Measurements from ENCODE around the gene PALS1. TPM values are rescaled to one million over a fixed set of nuclear protein-coding genes. Genes with fewer than 3 reads are reported as not detected.

The PALS1 gene
- total RNA-seq, 6 experiments from 2014 or later, result 9.7 to 15.7 (median 14.7) TPM

DNA sequence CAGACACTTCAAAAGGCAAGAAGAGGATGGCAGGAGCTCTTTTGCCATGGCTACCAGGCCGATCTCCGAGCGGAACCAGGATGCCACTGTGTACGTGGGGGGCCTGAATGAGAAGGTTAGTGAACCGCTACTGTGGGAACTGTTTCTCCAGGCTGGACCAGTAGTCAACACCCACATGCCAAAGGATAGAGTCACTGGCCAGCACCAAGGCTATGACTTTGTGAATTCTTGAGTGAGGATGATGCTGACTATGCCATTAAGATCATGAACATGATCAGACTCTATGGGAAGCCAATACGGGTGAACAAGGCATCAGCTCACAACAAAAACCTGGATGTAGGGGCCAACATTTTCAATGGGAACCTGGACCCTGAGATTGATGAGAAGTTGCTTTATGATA lies 42.2 kb upstream of the PALS1 start:
- Histone ChIP-seq H3K4me1 (no peaks in the 10 kb centered on the region), H3K4me3 (no peak overlapping the region), H3K36me3 (no peaks in the 10 kb centered on the region), H3K27ac (no peak overlapping the region), H3K27me3 (no peaks in the 10 kb centered on the region), H3K9me3 (no peaks in the 10 kb centered on the region)
- TF ChIP-seq POLR2A (IDR thresholded peaks at IDR 0.05) (no peak), CTCF (IDR thresholded peaks at IDR 0.05) (no peak)
- DNase-seq, result no peak
- intact Hi-C loops (cut with DNase I), result no loop called here
- ATAC-seq, result no peak
- no CpG with 5 or more reads among the region's 6 CpGs for WGBS (ENCODE audit: insufficient coverage, low coverage, low lambda C conversion rate, missing lambda C conversion rate)

DNA sequence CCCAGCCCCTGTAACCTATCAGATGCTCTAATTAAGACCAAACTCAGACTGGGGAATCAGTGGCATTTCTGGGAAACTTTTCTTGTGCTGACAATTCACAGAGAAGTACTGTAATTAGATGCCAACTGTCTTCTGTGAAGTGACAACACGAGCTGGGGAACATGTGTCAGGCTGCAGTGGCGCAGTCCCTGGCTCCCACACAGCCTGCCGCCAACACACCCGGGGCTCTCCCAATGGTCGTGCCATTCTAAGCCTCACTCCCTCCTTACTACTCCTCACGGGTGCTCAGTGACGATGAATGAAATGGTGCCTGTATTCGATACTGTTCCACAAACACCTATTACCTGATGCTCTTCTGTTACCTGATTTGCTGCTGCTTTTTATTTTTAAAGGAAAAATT lies 33.4 kb upstream of the PALS1 start:
- ATAC-seq (no peak), DNase-seq (no peak)
- Histone ChIP-seq H3K9me3 (no peaks in the 10 kb centered on the region), H3K4me1 (no peaks in the 10 kb centered on the region), H3K27me3 (no peaks in the 10 kb centered on the region), H3K36me3 (no peaks in the 10 kb centered on the region), H3K4me3 (no peak overlapping the region), H3K27ac (no peak overlapping the region)
- WGBS (ENCODE audit: insufficient coverage, low coverage, low lambda C conversion rate, missing lambda C conversion rate), result 90% methylated on average over 4 of the region's 8 CpGs
- intact Hi-C loops (cut with DNase I), result no loop called here
- no peak for TF ChIP-seq POLR2A (IDR thresholded peaks at IDR 0.05)
- no peak for TF ChIP-seq CTCF (IDR thresholded peaks at IDR 0.05)

DNA sequence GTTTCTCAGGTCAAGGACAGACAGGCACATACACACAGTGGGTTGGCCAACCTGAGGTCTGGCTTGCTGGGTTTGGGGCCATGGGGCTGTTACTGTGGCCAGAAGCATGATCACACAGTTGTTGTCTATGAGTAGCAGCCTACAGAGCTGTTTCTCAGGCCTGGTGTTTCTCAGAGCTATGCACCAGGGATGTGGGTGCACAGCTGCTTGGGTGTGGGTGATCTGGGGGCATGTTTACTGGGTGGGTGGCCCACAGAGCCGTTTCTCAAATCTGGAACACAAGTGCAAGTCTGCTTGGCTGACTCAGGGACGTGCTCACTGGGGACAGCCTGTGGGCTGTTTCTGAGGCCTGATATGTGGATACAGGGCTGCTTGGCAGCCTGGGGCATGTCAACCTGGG lies 23.1 kb upstream of the PALS1 start:
- no peaks in the 10 kb centered on the region for H3K4me1 ChIP-seq
- no peak overlapping the region for H3K4me3 ChIP-seq
- DNase-seq, result no peak
- H3K27me3 ChIP-seq, result no peaks in the 10 kb centered on the region
- no peaks in the 10 kb centered on the region for H3K36me3 ChIP-seq
- TF ChIP-seq POLR2A (IDR thresholded peaks at IDR 0.05), result no peak
- no peak for TF ChIP-seq CTCF (IDR thresholded peaks at IDR 0.05)
- H3K9me3 ChIP-seq, result no peaks in the 10 kb centered on the region
- intact Hi-C loops (cut with DNase I), result no loop called here
- no CpG with 5 or more reads among the region's 2 CpGs for WGBS (ENCODE audit: insufficient coverage, low coverage, low lambda C conversion rate, missing lambda C conversion rate)
- H3K27ac ChIP-seq, result no peak overlapping the region
- no peak for ATAC-seq

DNA sequence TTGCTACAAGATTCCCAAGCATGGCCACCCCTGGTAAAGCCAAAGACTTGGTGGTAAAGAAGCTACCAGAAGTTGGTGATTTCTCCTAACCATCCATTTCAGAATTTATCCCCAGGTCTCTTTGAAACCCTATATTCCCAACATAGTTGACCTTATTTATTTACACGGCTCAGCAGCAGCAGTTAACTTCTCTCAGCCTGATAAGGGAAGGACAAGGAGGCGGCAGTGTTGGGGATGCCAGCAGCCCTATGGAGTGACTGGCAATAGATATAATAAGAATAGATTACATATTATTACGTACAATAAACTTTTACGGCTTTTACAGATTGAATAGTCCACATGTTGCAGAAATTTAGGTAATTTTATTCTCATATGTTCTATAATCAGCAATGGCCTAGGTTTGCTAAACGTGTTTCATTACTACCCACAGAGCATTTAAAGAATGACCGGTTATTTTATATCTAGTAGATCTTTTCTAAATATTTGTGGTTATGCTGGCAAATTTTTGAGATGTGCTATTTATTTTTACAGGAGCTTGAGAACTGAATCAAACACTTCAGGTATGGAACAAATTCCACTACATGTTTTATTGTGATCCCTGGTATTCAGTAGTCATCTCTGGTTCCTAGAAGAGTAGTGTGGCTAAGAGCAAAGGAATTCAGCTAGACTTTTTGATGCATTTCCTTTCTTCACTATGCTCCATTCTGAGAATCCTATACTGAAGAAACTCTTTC lies 19.8 kb upstream of the PALS1 start:
- 96% methylated on average over 6 of the region's 6 CpGs for WGBS (ENCODE audit: insufficient coverage, low coverage, low lambda C conversion rate, missing lambda C conversion rate)
- intact Hi-C loops (cut with DNase I), result no loop called here
- Histone ChIP-seq H3K27me3 (no peaks in the 10 kb centered on the region), H3K4me1 (no peaks in the 10 kb centered on the region), H3K9me3 (no peaks in the 10 kb centered on the region), H3K27ac (no peak overlapping the region), H3K36me3 (no peaks in the 10 kb centered on the region), H3K4me3 (no peak overlapping the region)
- no peak for DNase-seq
- ATAC-seq, result no peak
- TF ChIP-seq POLR2A (IDR thresholded peaks at IDR 0.05), result no peak

DNA sequence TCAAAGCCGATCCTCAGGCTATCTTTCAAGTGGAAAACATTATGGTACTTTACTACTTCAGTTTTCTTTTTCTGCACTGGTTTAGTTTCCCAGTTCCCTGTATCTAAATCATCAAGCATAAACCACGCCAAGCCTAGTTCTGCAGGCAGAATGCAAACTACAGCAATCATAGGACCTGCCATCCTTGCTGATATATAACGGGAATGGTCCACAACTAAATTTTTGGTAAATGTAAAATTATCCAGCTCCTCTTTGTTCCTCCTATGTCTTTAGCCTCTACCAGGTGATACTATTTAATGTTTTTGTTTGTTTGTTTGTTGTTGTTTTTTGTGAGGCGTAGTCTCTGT lies 19.3 kb upstream of the PALS1 start:
- Histone ChIP-seq H3K36me3 (no peaks in the 10 kb centered on the region), H3K27ac (no peak overlapping the region), H3K4me3 (no peak overlapping the region), H3K9me3 (no peaks in the 10 kb centered on the region), H3K27me3 (no peaks in the 10 kb centered on the region), H3K4me1 (no peaks in the 10 kb centered on the region)
- TF ChIP-seq CTCF (IDR thresholded peaks at IDR 0.05) (no peak), POLR2A (IDR thresholded peaks at IDR 0.05) (no peak)
- ATAC-seq, result no peak
- WGBS (ENCODE audit: insufficient coverage, low coverage, low lambda C conversion rate, missing lambda C conversion rate), result 91% methylated on average over 3 of the region's 4 CpGs
- intact Hi-C loops (cut with DNase I), result no loop called here
- no peak for DNase-seq

All from right lobe of liver (tissue), 6 donors.